Islet precursor cell (in vitro differentiated cells): ENCODE measurements around the gene HOXD4.
A peak's percentile ranks its signal among the peaks of the same experiment; 100 is the strongest.

ENCODE experiments used
- DNase-seq: peaks from one replicate; pipeline ENCODE4 v3.0.0-alpha.2; 2018

The HOXD4 gene

GRCh38 chr2:176158855-176159662 lies 7.7 kb downstream of the HOXD4 start:
- peak; percentile 51 for DNase-seq

GRCh38 chr2:176159663-176160250 lies 8.4 kb downstream of the HOXD4 start:
- peak; percentile 60 for DNase-seq

- DNase-seq, result peak; percentile 52
Measured at GRCh38 chr2:176160251-176160985, 9.1 kb downstream of the HOXD4 start.

- no peak for DNase-seq
Measured at GRCh38 chr2:176160986-176161824, 9.9 kb downstream of the HOXD4 start.

GRCh38 chr2:176161825-176162626 lies 10.7 kb downstream of the HOXD4 start:
- DNase-seq, result peak; percentile 55

GRCh38 chr2:176162911-176163671 lies 11.7 kb downstream of the HOXD4 start:
- DNase-seq, result peak; percentile 47

GRCh38 chr2:176163672-176164056 lies 12.3 kb downstream of the HOXD4 start:
- no peak for DNase-seq

- no peak for DNase-seq
Measured at GRCh38 chr2:176164201-176164600, 12.9 kb downstream of the HOXD4 start.

- peak; percentile 61 for DNase-seq
Measured at GRCh38 chr2:176164611-176165369, 13.4 kb downstream of the HOXD4 start.

- DNase-seq, result peak; percentile 47
Measured at GRCh38 chr2:176165370-176166050, 14.2 kb downstream of the HOXD4 start.

GRCh38 chr2:176166272-176166671 lies 14.9 kb downstream of the HOXD4 start:
- DNase-seq, result no peak

GRCh38 chr2:176167398-176167797 lies 16.0 kb downstream of the HOXD4 start:
- DNase-seq, result no peak

- DNase-seq, result no peak
Measured at GRCh38 chr2:176169181-176169580, 17.8 kb downstream of the HOXD4 start.

GRCh38 chr2:176169711-176170110 lies 18.4 kb downstream of the HOXD4 start:
- DNase-seq, result no peak

GRCh38 chr2:176170602-176171305 lies 19.4 kb downstream of the HOXD4 start:
- peak; percentile 37 for DNase-seq

GRCh38 chr2:176171351-176172006 lies 20.1 kb downstream of the HOXD4 start:
- DNase-seq, result no peak

GRCh38 chr2:176172007-176172894 lies 20.9 kb downstream of the HOXD4 start:
- peak; percentile 61 for DNase-seq
